Calu3 (cell line): ENCODE results near the gene TMEM214. TPM values are rescaled to one million over a fixed set of nuclear protein-coding genes. Genes with fewer than 3 reads are reported as not detected.
A peak's percentile ranks its signal among the peaks of the same experiment; 100 is the strongest.
"Not testable (repeated sequence)": the region's sequence is repeated elsewhere in the genome, so short reads cannot be mapped to it uniquely, and the experiment has no call there.

Source experiments
- BruUV-seq: library from RNA; stranded (reverse); fragments of 400-500 nt; replicated peaks from 2 replicates; lab custom pipeline; 2021; lab: Mats Ljungman, UMichigan
- CTCF ChIA-PET: fragments of 300-600 bp; sonication (Branson Sonifier 250); formaldehyde crosslinking; loops from one replicate; lab custom pipeline; 2022; ENCODE audit warnings: antibody characterized with exemption; lab: Charles Lee
- DNase-seq: peaks from one replicate; pipeline ENCODE4 v3.0.0; 2022
- H3K27ac Mint-ChIP-seq: one replicate; pipeline ENCODE4 v1.8.0; 2022; ENCODE audit warnings: mixed read lengths; ENCODE audit not compliant: unreplicated experiment
- H3K27me3 Mint-ChIP-seq: one replicate; pipeline ENCODE4 v1.8.0; 2022; ENCODE audit warnings: mixed read lengths; ENCODE audit not compliant: unreplicated experiment
- H3K36me3 Mint-ChIP-seq: one replicate; pipeline ENCODE4 v1.8.0; 2022; ENCODE audit warnings: mild to moderate bottlenecking, moderate library complexity, mixed read lengths; ENCODE audit not compliant: insufficient read depth, unreplicated experiment
- H3K4me1 Mint-ChIP-seq: one replicate; pipeline ENCODE4 v1.8.0; 2022; ENCODE audit warnings: mild to moderate bottlenecking, low read depth, mixed read lengths; ENCODE audit not compliant: unreplicated experiment
- H3K4me3 Mint-ChIP-seq: one replicate; pipeline ENCODE4 v1.8.0; 2022; ENCODE audit warnings: mild to moderate bottlenecking, low read depth, moderate library complexity, mixed read lengths; ENCODE audit not compliant: unreplicated experiment
- H3K9me3 Mint-ChIP-seq: one replicate; pipeline ENCODE4 v1.8.0; 2022; ENCODE audit warnings: low read depth, mixed read lengths; ENCODE audit not compliant: unreplicated experiment
- intact Hi-C: fragments of 100-400 bp; cut with micrococcal nuclease; formaldehyde crosslinking; loops from one replicate; pipeline ENCODE4 v1.10.0; 2022; ENCODE audit not compliant: unreplicated experiment
- total RNA-seq: library from RNA; stranded (reverse); gene quantifications from 2 replicates; pipeline ENCODE4 v1.2.3, GENCODE V29; 2022
- TF ChIP-seq, protein P1 (sequence below): fragments of 200-600 bp; IDR thresholded peaks from one replicate; pipeline ENCODE4 v1.8.0; 2022; ENCODE audit warnings: antibody characterized with exemption; ENCODE audit not compliant: unreplicated experiment

Gene TMEM214
- total RNA-seq, 1 experiment from 2014 or later = 79.6 TPM

DNA sequence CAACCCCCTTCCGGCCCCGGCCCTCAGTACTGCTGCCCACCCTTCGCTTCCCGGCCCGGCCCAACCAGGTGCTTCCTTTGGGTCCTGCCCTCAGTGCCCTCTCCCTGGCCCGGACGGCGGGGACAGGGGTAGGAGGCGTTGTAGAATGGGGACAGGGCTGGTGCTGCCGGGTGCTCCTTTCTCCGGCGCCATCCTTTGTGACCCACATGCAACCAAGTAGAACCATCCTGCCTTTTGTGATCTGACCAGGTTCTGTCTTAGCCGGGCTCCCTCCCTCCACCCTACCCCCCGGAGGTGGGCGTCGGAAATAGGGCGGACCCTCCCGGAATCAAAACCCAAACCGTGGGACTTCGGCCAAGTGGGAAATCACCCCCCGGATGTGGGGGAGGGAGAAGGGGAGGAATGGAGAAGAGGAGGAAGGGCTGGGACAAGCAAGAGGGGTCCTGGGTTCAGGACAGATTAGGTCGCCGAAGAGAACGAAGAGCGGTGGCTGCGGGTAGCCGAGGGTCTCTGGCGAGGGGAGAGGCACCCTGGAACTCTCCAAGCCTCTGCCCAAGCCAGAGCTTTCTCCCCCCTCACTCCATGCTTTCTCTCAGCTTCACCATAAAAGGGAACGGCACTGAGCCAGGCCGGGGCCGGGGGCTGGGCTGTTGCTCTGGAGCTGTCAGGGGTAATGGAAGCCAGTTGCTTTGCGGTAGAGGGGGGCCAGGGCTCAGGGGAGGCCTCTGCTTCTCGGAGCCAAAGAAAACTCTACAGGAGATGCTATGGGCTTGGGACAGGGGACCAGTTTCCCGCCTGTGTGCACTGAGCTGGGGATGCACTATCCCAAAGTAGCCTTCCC, 39.4 kb downstream of the TMEM214 start:
- H3K27ac Mint-ChIP-seq = no peak overlapping the region
- intact Hi-C loops = no loop called here
- no peak for DNase-seq
- H3K4me1 Mint-ChIP-seq = peaks cover 20% of the 10 kb centered on the region
- peak overlapping the region; percentile 85 for H3K4me3 Mint-ChIP-seq
- peaks cover 40% of the 10 kb centered on the region for H3K27me3 Mint-ChIP-seq
- TF ChIP-seq, protein P1, sequence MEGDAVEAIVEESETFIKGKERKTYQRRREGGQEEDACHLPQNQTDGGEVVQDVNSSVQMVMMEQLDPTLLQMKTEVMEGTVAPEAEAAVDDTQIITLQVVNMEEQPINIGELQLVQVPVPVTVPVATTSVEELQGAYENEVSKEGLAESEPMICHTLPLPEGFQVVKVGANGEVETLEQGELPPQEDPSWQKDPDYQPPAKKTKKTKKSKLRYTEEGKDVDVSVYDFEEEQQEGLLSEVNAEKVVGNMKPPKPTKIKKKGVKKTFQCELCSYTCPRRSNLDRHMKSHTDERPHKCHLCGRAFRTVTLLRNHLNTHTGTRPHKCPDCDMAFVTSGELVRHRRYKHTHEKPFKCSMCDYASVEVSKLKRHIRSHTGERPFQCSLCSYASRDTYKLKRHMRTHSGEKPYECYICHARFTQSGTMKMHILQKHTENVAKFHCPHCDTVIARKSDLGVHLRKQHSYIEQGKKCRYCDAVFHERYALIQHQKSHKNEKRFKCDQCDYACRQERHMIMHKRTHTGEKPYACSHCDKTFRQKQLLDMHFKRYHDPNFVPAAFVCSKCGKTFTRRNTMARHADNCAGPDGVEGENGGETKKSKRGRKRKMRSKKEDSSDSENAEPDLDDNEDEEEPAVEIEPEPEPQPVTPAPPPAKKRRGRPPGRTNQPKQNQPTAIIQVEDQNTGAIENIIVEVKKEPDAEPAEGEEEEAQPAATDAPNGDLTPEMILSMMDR = no peak
- peaks cover 40% of the 10 kb centered on the region for H3K36me3 Mint-ChIP-seq
- BruUV-seq = no TSS peak
- H3K9me3 Mint-ChIP-seq = no peaks in the 10 kb centered on the region
- CTCF ChIA-PET = interaction anchor here (0.8 to 1.5 kb wide), 5 partner anchors 9 to 226 kb away, joined by 3 to 7 read pairs (median 4); partner anchors contain the start of gene AGBL5

DNA sequence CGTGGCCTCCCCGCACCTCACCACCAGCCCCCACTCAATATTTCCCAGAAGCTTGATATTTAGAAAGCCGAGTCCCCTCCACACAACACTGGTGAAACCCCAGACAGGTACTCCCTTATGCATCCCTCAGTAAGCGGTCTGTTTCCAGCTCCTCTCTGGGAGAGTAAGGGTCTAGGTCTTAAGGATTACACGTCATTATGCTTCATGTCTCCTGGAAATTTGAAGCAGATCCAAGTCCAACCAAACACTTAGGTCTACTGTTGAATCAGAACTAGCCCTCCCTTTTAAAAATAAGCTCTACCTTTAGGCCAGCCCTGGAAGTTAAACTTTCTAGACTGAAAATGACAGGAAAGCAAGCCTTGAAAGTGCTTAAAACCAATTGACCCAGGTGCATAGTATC, 40.2 kb downstream of the TMEM214 start:
- Mint-ChIP-seq H3K36me3 (peaks cover 35% of the 10 kb centered on the region), H3K27ac (no peak overlapping the region), H3K4me1 (peaks cover 20% of the 10 kb centered on the region), H3K4me3 (peak overlapping the region; percentile 85), H3K27me3 (peaks cover 47% of the 10 kb centered on the region), H3K9me3 (no peaks in the 10 kb centered on the region)
- TF ChIP-seq, protein P1 = no peak
- intact Hi-C loops = no loop called here
- BruUV-seq = no TSS peak
- CTCF ChIA-PET = interaction anchor here (0.8 kb wide), 1 partner anchor 8 kb away, joined by 3 read pairs; no protein-coding TSS in a partner anchor
- DNase-seq = no peak

DNA sequence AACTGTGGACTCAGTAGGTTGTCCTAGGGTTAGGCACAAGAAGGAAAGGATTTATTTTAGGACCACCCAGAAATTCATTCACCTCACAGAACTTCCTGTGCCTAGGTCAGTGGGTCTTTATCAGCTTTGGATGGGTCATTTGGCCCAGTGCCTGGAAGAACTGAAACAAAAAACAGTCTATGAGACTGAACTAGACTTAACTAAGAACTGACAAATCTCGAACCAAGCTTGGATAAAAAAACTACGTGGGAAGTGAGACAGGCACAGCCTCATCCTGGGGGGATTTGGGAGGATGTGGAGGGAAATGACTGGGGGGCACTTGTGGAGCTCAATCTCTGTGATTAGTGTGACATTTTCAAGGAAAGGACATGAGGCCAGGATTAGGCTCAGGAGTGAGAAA, 41.0 kb downstream of the TMEM214 start:
- Mint-ChIP-seq H3K9me3 (no peaks in the 10 kb centered on the region), H3K27me3 (peaks cover 56% of the 10 kb centered on the region), H3K4me3 (no peak overlapping the region), H3K36me3 (peaks cover 31% of the 10 kb centered on the region), H3K4me1 (peaks cover 20% of the 10 kb centered on the region), H3K27ac (no peak overlapping the region)
- CTCF ChIA-PET = interaction anchor here (0.6 kb wide), 1 partner anchor 119 kb away, joined by 3 read pairs; no protein-coding TSS in a partner anchor
- intact Hi-C loops = no loop called here
- DNase-seq = no peak
- TF ChIP-seq, protein P1 = no peak
- BruUV-seq = no TSS peak

DNA sequence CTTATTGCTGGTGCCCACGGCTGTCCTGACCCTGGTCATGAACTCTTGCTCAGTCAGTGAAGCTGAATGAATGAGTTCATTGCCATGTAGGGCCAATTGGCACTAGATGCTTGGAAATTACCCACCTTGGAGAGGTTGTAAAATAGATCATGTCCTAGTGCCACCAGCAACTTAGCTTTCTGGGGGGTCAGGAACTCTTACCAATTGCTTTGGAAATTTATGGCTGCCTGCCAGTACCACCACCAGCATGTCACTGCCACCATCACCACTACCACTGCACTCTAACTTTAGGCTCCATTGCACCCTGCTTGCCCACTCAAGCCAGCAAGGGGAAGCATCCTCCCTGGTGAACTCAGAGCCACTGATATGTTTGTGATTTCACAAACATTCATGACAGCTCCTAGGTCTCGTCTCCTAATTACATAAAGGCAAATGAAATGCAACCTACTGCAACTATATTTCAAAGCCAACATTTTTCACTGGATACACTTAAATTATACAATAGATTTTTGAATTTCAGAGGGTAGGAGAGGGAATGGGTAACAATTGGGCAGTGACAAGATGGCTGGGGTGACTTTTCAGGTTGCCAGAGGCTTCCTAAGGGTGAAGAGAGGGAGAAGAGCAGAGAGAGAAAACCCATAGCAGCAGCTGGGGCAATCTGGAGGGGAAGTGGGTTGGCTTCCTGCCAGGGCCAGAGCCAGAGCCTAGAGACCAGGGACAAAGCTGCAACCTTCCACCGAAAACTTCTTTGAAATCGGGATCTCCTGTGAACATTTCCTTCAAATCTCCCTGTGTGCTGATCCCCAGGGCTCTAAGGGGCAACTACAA, 42.2 kb downstream of the TMEM214 start:
- TF ChIP-seq, protein P1 = no peak
- no peak overlapping the region for H3K4me3 Mint-ChIP-seq
- DNase-seq = no peak
- peaks cover 20% of the 10 kb centered on the region for H3K36me3 Mint-ChIP-seq
- H3K27ac Mint-ChIP-seq = no peak overlapping the region
- H3K27me3 Mint-ChIP-seq = peaks cover 60% of the 10 kb centered on the region
- intact Hi-C loops = no loop called here
- CTCF ChIA-PET = no interaction called here
- no TSS peak for BruUV-seq
- no peaks in the 10 kb centered on the region for H3K9me3 Mint-ChIP-seq
- peaks cover 10% of the 10 kb centered on the region for H3K4me1 Mint-ChIP-seq

DNA sequence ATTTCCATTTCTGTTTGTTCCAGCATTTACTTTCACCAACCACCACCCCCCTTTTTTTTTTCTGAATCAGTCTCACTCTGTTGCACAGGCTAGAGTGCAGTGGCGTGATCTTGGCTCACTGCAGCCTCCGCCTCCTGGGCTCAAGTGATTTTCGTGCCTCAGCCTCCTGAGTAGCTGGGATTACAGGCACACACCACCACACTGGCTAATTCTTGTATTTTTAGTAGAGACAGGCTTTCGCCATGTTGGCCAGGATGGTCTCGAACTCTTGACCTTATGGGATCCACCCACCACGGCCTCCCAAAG, 42.8 kb downstream of the TMEM214 start:
- intact Hi-C loops, BruUV-seq, H3K9me3 Mint-ChIP-seq, CTCF ChIA-PET, H3K4me1 Mint-ChIP-seq, H3K4me3 Mint-ChIP-seq, DNase-seq, H3K27ac Mint-ChIP-seq: not testable (repeated sequence)
- peaks cover 60% of the 10 kb centered on the region for H3K27me3 Mint-ChIP-seq
- H3K36me3 Mint-ChIP-seq = peaks cover 17% of the 10 kb centered on the region
